GM21447 (cell line): Measurements from ENCODE around the gene PTPRM.

ENCODE experiments used
- ATAC-seq: cut with Tn5 transposase; IDR thresholded peaks from one replicate; pipeline ENCODE4 v1.9.1; 2021; ENCODE audit not compliant: unreplicated experiment

Gene PTPRM

DNA sequence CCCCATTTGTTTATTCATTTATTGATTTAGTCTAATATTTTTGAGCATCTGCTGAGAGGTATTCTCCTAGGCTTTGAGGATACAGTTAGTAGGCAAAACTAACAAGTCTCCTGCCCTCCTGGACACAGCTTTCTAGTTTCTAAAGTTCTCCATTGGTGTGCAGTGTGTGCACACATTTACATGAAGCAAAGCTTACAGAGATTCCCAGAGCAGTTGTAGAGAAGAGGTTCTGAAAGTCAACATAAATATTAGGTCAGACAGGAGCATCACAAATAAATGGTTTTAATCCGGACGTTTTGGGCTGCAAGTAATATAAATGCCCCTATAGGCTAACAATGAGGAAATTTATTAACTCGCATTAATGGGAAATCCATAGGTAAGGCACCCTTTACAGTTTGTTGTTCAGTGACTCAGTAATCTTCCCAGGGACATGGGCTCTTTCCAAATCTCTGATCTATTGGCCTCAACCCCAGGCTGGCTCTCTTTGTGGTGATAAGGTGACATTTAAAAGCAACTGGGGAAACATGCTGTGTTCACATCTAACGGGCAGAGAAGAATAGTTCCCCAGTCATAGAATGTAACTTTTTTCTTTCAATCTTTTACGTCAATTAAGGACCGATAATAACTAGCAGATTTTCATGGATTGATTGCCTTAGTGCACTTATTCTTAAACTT is 407.2 kb downstream of the PTPRM start:
- ATAC-seq: no peak

GRCh38 chr18:7977897-7978296 is 410.8 kb downstream of the PTPRM start:
- ATAC-seq: no peak

GRCh38 chr18:7978834-7979233 is 411.7 kb downstream of the PTPRM start:
- ATAC-seq: no peak

DNA sequence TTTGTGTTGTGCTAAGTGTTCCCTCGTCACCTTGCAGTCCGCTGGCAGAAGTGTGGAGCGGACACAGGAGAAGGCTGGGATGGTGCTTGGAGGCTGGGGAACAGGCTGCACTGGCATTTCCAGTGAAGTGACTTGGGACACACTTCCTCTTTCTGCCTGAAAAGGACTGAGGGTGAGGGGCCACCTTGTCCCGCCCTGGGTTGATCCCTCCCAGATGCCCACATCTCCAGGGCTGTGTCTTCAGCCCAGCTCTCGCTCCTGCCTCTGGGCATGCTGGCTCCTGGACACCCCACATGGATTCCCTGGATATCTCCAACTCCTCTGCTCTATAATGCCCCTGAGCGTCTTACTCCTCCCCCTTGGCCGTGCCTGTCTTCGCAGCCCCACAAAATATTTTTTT is 412.6 kb downstream of the PTPRM start:
- ATAC-seq: no peak

DNA sequence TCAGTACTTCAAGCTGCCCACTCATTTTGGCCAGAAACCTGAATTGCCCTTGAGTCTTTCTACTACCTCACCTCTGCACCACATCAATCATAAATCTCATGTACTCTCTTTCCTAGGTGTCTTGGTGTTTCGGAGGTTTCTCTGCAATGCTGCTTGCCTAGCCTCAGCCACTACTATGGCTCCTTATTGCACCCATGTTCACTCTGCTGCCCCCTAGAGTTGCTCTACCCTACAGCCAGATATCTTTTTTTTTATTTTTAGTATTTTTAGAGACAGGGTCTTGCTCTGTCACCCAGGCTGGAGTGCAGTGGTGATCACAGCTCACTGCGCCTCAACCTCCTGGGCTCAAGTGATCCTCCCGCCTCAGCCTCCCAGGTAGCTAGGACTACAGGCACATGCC is 413.0 kb downstream of the PTPRM start:
- no peak for ATAC-seq

DNA sequence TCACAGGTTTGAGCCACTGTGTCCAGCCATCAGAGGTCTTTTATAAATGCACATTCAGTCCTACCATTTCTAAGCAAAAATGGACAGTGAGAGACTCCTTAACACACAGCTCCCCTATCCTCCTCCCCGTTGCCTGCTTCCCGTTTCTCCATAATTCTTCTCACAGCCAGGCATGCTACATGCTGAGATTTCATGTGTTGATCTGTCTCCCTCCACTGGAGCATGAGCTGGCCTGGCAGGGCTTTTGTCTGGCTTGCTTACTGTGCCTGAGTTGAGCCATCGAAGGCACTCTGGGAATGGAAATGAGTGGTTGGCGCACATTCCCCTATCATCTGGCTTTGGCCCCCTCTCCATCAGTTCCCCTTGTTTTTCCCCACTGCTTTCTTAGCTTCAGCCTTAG is 413.5 kb downstream of the PTPRM start:
- no peak for ATAC-seq

- no peak for ATAC-seq
These were observed 415.1 kb downstream of the PTPRM start for GRCh38 chr18:7982216-7982615.

DNA sequence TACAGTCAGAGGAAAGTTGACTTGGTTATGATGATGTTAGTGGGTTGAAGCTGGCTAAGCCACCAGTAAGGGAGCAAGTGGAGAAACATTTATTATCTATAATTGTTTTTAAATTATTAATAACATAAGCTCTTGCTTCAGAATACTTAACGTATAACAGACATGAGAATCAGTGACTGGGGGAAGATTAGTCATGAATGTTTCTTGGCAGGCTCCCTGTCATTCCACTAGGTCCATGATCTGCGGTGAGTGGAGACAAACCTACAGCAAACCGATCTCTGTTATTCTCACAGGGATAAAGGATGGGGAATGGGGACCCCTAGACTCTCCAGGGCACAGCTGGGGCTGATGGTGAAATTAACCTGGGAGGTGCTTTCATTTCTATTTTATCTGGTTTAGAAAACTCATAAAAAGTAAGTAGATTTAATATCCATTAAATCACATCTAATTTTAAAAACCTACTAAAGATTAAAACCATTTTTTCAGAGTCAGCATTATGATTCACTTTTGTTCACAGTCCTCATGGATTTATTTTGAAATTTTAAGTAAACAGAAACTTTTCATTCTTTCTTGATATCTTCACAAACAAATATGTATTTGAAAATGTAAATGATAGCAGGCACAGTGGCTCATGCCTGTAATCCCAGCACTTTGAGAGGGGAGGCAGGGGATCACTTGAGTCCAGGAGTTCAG is 420.3 kb downstream of the PTPRM start:
- ATAC-seq: no peak

DNA sequence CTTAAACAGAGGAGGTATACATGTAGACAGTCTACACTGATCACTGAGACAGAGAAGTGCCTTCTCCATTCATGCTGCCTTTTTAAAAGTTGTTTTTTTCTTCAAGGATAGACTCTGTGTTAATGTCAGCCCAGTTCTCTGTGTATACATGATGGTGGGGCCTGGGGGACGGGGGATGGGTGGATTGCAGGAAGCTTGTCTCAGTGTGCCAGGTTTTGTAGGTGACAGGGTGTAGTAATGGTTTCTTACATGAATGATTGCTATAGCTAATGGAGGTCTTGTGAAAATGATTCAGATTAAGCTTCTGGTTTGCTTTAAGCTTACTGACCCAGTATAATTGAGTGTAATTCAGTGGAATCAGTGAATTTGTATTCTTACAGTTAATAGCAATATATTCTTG is 423.6 kb downstream of the PTPRM start:
- no peak for ATAC-seq

- no peak for ATAC-seq
These were observed 434.7 kb downstream of the PTPRM start for GRCh38 chr18:8001711-8002301.

- no peak for ATAC-seq
These were observed 437.0 kb downstream of the PTPRM start for GRCh38 chr18:8003878-8004675.

GRCh38 chr18:8004792-8005191 is 437.7 kb downstream of the PTPRM start:
- ATAC-seq: no peak

GRCh38 chr18:8005870-8006569 is 438.9 kb downstream of the PTPRM start:
- ATAC-seq: no peak

DNA sequence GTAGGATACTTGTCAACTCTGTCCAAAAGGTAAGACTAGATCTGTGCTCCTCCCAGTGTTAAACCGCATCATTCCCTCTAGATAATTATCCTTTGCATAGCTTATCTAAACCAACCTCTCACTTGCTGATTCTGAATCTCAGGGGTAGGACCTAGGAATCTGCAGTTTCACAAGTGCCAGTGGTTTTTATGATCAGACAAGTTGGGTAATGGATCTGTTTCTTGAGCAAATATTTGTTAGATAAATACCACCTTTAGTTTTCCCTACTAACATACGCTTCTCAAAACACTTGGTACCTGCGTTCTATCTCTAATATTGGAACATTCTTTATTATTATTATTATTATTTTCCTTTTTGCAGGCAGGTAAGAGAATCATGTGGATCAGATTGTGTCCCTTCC is 439.9 kb downstream of the PTPRM start:
- no peak for ATAC-seq

- no peak for ATAC-seq
These were observed 440.9 kb downstream of the PTPRM start for GRCh38 chr18:8008033-8008432.

DNA sequence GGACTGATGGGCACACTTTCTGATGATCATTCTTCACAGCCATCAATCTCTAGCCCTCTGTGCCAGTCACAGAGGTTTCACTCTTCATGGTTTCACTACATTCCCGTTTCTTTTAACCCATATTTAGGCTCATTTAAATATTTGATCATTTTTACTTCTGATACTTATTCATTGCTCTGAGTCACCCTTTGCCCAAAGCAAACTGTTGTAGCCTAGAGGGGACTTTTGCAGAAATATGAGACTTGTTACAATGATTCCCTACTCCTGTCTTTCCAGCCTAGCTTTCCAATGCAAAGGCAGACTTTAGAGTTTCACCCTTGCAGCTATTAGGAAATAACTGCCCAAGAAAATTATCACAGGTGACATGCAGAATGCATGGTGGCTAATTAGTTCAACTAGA is 444.2 kb downstream of the PTPRM start:
- no peak for ATAC-seq

GRCh38 chr18:8011906-8012305 is 444.8 kb downstream of the PTPRM start:
- ATAC-seq: no peak

- no peak for ATAC-seq
These were observed 451.7 kb downstream of the PTPRM start for GRCh38 chr18:8018701-8019331.

GRCh38 chr18:8019600-8019999 is 452.5 kb downstream of the PTPRM start:
- no peak for ATAC-seq

DNA sequence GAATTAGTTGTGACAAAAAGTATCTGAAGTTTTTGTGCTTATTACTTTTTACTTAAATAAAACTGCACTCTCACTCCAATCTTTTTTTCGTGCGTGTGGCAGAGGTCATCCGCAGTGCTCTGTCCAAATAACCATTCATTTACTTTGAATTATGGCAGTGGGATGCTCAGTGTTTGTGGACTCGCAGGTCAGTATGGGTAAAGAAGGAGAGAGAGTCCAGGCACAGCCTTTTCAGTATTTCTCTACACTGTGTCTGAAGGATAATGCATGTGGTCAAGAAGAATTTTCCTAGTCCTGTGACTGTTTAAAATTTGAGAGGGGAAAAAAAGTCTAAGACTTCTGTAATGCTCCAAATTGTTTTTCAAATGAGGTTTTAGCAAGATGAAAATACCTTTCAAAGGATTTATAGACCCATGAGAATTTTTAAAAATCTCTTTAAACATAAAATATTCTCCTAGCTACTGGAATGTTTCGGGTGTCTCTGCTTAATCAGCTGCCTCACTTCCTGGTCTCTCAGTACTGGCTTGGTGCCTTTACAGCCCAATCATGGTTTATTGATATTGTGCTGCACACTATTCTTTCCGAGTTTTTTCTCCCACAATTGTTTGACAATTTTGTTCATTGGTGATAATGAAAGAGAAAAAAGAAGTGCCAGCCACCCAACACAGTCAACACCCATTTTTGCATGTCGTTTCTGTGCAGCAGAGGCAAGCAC is 453.2 kb downstream of the PTPRM start:
- no peak for ATAC-seq
